Measurements from ENCODE around the gene DCT.
"Not testable (repeated sequence)": the region's sequence is repeated elsewhere in the genome, so short reads cannot be mapped to it uniquely, and the experiment has no call there.

DCT gene

GRCh38 chr13:94479616-94480015, at the start of gene DCT:
Gene DCT, minus strand, starts transcription at chr13:94479682. Its CDS starts 427 bp downstream, at chr13:94479255.
- no peak for DNase-seq (ENCODE audit: low spot score)

GRCh38 chr13:94526956-94527355, 47.5 kb upstream of the DCT start:
- DNase-seq (ENCODE audit: low spot score) = not testable (repeated sequence)

- no peak for DNase-seq (ENCODE audit: low spot score)
Measured at GRCh38 chr13:94525781-94526180, 46.3 kb upstream of the DCT start.

GRCh38 chr13:94524407-94524806, 44.9 kb upstream of the DCT start:
- no peak for DNase-seq (ENCODE audit: low spot score)

- DNase-seq (ENCODE audit: low spot score) = no peak
Measured at GRCh38 chr13:94520001-94520400, 40.5 kb upstream of the DCT start.

GRCh38 chr13:94516456-94516855, 37.0 kb upstream of the DCT start:
- no peak for DNase-seq (ENCODE audit: low spot score)

GRCh38 chr13:94515911-94516310, 36.4 kb upstream of the DCT start:
- DNase-seq (ENCODE audit: low spot score) = no peak

GRCh38 chr13:94515374-94515773, 35.9 kb upstream of the DCT start:
- DNase-seq (ENCODE audit: low spot score) = no peak

GRCh38 chr13:94513026-94513425, 33.5 kb upstream of the DCT start:
- DNase-seq (ENCODE audit: low spot score) = no peak

- no peak for DNase-seq (ENCODE audit: low spot score)
Measured at GRCh38 chr13:94505730-94506129, 26.2 kb upstream of the DCT start.

GRCh38 chr13:94503851-94504250, 24.4 kb upstream of the DCT start:
- DNase-seq (ENCODE audit: low spot score) = no peak

- not testable (repeated sequence) for DNase-seq (ENCODE audit: low spot score)
Measured at GRCh38 chr13:94498831-94499230, 19.3 kb upstream of the DCT start.

GRCh38 chr13:94495806-94496205, 16.3 kb upstream of the DCT start:
- no peak for DNase-seq (ENCODE audit: low spot score)

- DNase-seq (ENCODE audit: low spot score) = no peak
Measured at GRCh38 chr13:94494026-94494425, 14.5 kb upstream of the DCT start.

- DNase-seq (ENCODE audit: low spot score) = no peak
Measured at GRCh38 chr13:94487043-94487442, 7.6 kb upstream of the DCT start.

GRCh38 chr13:94483970-94484369, 4.5 kb upstream of the DCT start:
- no peak for DNase-seq (ENCODE audit: low spot score)

GRCh38 chr13:94481941-94482340, 2.5 kb upstream of the DCT start:
- no peak for DNase-seq (ENCODE audit: low spot score)

GRCh38 chr13:94480672-94481145, 1.2 kb upstream of the DCT start:
- DNase-seq (ENCODE audit: low spot score) = peak; percentile 1

- DNase-seq (ENCODE audit: low spot score) = no peak
Measured at GRCh38 chr13:94478913-94479312, 569 bp downstream of the DCT start.

GRCh38 chr13:94470126-94470525, 9.4 kb downstream of the DCT start:
- no peak for DNase-seq (ENCODE audit: low spot score)

- no peak for DNase-seq (ENCODE audit: low spot score)
Measured at GRCh38 chr13:94464771-94465170, 14.7 kb downstream of the DCT start.

GRCh38 chr13:94462670-94463069, 16.8 kb downstream of the DCT start:
- no peak for DNase-seq (ENCODE audit: low spot score)

GRCh38 chr13:94459116-94459515, 20.4 kb downstream of the DCT start:
- DNase-seq (ENCODE audit: low spot score) = no peak

- DNase-seq (ENCODE audit: low spot score) = no peak
Measured at GRCh38 chr13:94455414-94455813, 24.1 kb downstream of the DCT start.

GRCh38 chr13:94454906-94455305, 24.6 kb downstream of the DCT start:
- DNase-seq (ENCODE audit: low spot score) = peak; percentile 2

All from activated CD4-positive, alpha-beta T cell treated with anti-CD3 and anti-CD28 coated beads, Interleukin-2, Interleukin-4, amounts not matched to agents 100 ng/mL and 50 ng/mL, durations not matched to agents 16 hours and 8 hours (primary cell).